ENCODE results near the gene GCLC. TPM values are rescaled to one million over a fixed set of nuclear protein-coding genes. Genes with fewer than 3 reads are reported as not detected.

GCLC gene
- total and polyA plus RNA-seq, 9 of the 15 experiments (the other 6 are each of a cell fraction or from before 2014, with no cell fraction given): 3.9 to 20.0 (median 9.4) TPM

DNA sequence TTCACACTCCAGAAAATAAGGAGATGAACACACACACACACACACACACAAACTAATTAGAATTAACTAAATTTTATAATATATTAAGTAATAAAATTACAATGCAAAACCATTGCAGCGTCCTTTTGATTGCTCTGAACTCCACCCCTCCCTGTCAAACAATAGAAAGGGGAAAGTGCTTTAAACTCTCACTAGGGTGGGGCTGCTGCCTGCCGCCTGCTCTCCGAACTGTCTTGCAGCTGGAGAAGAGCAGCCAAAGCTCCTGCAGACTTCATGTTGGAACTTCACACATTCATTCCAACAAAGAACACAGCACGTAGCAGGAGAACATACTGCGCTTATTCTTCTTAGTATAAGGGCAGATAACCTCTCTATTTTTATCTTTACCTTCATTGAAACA is 83.2 kb downstream of the GCLC start:
- WGBS (ENCODE audit: insufficient coverage, low coverage, missing lambda C conversion rate): 5% methylated on average over 5 of the region's 5 CpGs
- TF ChIP-seq TAL1 (IDR thresholded peaks at IDR 0.05) (no peak), PCBP1 (IDR thresholded peaks at IDR 0.05; ENCODE audit: low read depth, low read length, poor library complexity, severe bottlenecking) (no peak), CEBPB (tag; IDR thresholded peaks at IDR 0.05) (no peak), ZNF232 (CRISPR knock-in tag; IDR thresholded peaks at IDR 0.05) (no peak), SMAD3 (CRISPR knock-in tag; conservative IDR thresholded peaks at IDR 0.05) (no peak), PTBP1 (IDR thresholded peaks at IDR 0.05; ENCODE audit: low read depth, low read length) (no peak), ZKSCAN8 (CRISPR knock-in tag; IDR thresholded peaks at IDR 0.05) (no peak), HDAC1 (IDR thresholded peaks at IDR 0.05) (no peak), ZNF699 (CRISPR knock-in tag; IDR thresholded peaks at IDR 0.05; ENCODE audit: insufficient replicate concordance) (no peak)
- no peaks in the 10 kb centered on the region for H3K36me3 ChIP-seq (ENCODE audit: control insufficient read depth, insufficient read depth, low read length)
- no peak for FAIRE-seq
- no peaks in the 10 kb centered on the region for H3K9me3 ChIP-seq (replicated peaks; ENCODE audit: control insufficient read depth, insufficient read depth, low read depth, low read length)
- BruUV-seq (replicated peaks): no TSS peak
- H3K79me2 ChIP-seq (ENCODE audit: control insufficient read depth, insufficient read depth, low read length): no peaks in the 10 kb centered on the region
- H3K27ac ChIP-seq (ENCODE audit: extremely low read depth, low read depth, low read length): no peak overlapping the region
- ChIA-PET CTCF (ENCODE audit: low intra/inter-chr PET ratio) (no interaction called here), POLR2A (no interaction called here)
- no peaks in the 10 kb centered on the region; a peak in 2 of 5 replicates for H3K4me1 ChIP-seq (replicated peaks in 1 of 2; ENCODE audit: control insufficient read depth in 2 of 2, insufficient read depth in 2 of 2, low read length in 2 of 2)
- in situ Hi-C loops (cut with MboI): no loop called here
- no peak for ATAC-seq
- H3K27me3 ChIP-seq (ENCODE audit: control insufficient read depth in 2 of 2, insufficient read depth in 2 of 2, low read length in 2 of 2): no peaks in the 10 kb centered on the region; a peak in 3 of 5 replicates
- intact Hi-C loops (cut with micrococcal nuclease): no loop called here
- H3K9me1 ChIP-seq (ENCODE audit: control insufficient read depth, insufficient read depth, low read length): no peaks in the 10 kb centered on the region
- no peak overlapping the region for H3K4me3 ChIP-seq
- no peak overlapping the region for H2AFZ ChIP-seq (ENCODE audit: low read depth, low read length)
- H4K20me1 ChIP-seq (replicated peaks; ENCODE audit: control insufficient read depth, insufficient read depth, low read length): no peaks in the 10 kb centered on the region
- H3K9ac ChIP-seq (ENCODE audit: insufficient read depth in 1 of 2, low read depth in 2 of 2, low read length in 2 of 2): no peak overlapping the region
- DNase-seq (ENCODE audit: extremely low read depth in 1 of 4, low spot score in 3 of 4): no peak
- no peak overlapping the region for H3K4me2 ChIP-seq (ENCODE audit: insufficient read depth, low read length)

Measured in K562 (cell line).